HepG2 (cell line): Measurements from ENCODE around the gene ADGRG1. TPM values are rescaled to one million over a fixed set of nuclear protein-coding genes. Genes with fewer than 3 reads are reported as not detected.

Experiments used
- AHDC1 ChIP-seq: sonication (generic); formaldehyde crosslinking; IDR thresholded peaks from 2 replicates; pipeline ENCODE4 v1.5.1; 2020; ENCODE audit warnings: mild to moderate bottlenecking, missing genetic modification reagents, borderline replicate concordance
- AKAP8 ChIP-seq: sonication (generic); formaldehyde crosslinking; IDR thresholded peaks from 2 replicates; pipeline ENCODE4 v1.5.1; 2020; ENCODE audit warnings: mild to moderate bottlenecking, missing genetic modification reagents
- FOXA1 ChIP-seq, 2 experiments: fragments of 450-650 bp in 1 of 2; sonication (generic) in 1 of 2; formaldehyde crosslinking in 1 of 2; IDR thresholded peaks; 2 replicates each; pipeline versions ENCODE4 v1.4.0 to v1.6.1; 2016 to 2020; ENCODE audit warnings: missing genetic modification reagents in 1 of 2
- HHEX ChIP-seq: IDR thresholded peaks from 2 replicates; pipeline ENCODE4 v1.6.1; 2016; ENCODE audit warnings: control low read depth
- MED13 ChIP-seq: sonication (generic); formaldehyde crosslinking; IDR thresholded peaks from 2 replicates; pipeline ENCODE4 v1.5.0; 2020; ENCODE audit warnings: missing genetic modification reagents
- NR2F6 ChIP-seq, 2 experiments: IDR thresholded peaks; 2 replicates each; pipeline ENCODE4 v1.6.1; 2016; ENCODE audit warnings: antibody characterized with exemption in 1 of 2, mild to moderate bottlenecking in 1 of 2
- NRL ChIP-seq: sonication (generic); formaldehyde crosslinking; IDR thresholded peaks from 2 replicates; pipeline ENCODE4 v1.5.0; 2020; ENCODE audit warnings: missing genetic modification reagents, mild to moderate bottlenecking, moderate library complexity, borderline replicate concordance
- REL ChIP-seq: sonication (generic); formaldehyde crosslinking; conservative IDR thresholded peaks from 2 replicates; pipeline ENCODE4 v1.8.0; 2022; ENCODE audit warnings: mild to moderate bottlenecking, missing genetic modification reagents, moderate library complexity
- RORA ChIP-seq: sonication (generic); formaldehyde crosslinking; IDR thresholded peaks from 2 replicates; pipeline ENCODE4 v1.5.0; 2020; ENCODE audit warnings: mild to moderate bottlenecking, missing genetic modification reagents, moderate library complexity
- RXRB ChIP-seq: IDR thresholded peaks from 2 replicates; pipeline ENCODE4 v1.6.1; 2016; ENCODE audit warnings: borderline replicate concordance, missing genetic modification reagents, missing compliant biosample characterization
- SAP130 ChIP-seq: IDR thresholded peaks from 2 replicates; pipeline ENCODE4 v1.6.1; 2016; ENCODE audit warnings: low read depth
- SMC3 ChIP-seq: IDR thresholded peaks from 2 replicates; pipeline ENCODE4 v1.6.1; 2011; ENCODE audit warnings: low read length, improper control_type of control experiment
- TBX2 ChIP-seq: sonication (generic); formaldehyde crosslinking; IDR thresholded peaks from 2 replicates; pipeline ENCODE4 v1.5.0; 2020; ENCODE audit warnings: missing genetic modification reagents, mild to moderate bottlenecking, borderline replicate concordance
- XRCC5 ChIP-seq: fragments of 200-400 bp; formaldehyde crosslinking; optimal IDR thresholded peaks from 2 replicates; pipeline ENCODE3; 2017; ENCODE audit warnings: mild to moderate bottlenecking, low read length
- ZBTB49 ChIP-seq: sonication (generic); formaldehyde crosslinking; IDR thresholded peaks from 2 replicates; pipeline ENCODE4 v1.4.0; 2020; ENCODE audit warnings: missing genetic modification reagents, borderline replicate concordance
- ZFP36L2 ChIP-seq: sonication (generic); formaldehyde crosslinking; IDR thresholded peaks from 2 replicates; pipeline ENCODE4 v1.4.0; 2020; ENCODE audit warnings: missing genetic modification reagents
- ZNF292 ChIP-seq: sonication (generic); formaldehyde crosslinking; IDR thresholded peaks from 2 replicates; pipeline ENCODE4 v1.8.1; 2022; ENCODE audit warnings: mild to moderate bottlenecking, low read depth, missing genetic modification reagents, borderline replicate concordance
- ZNF383 ChIP-seq: sonication (generic); formaldehyde crosslinking; IDR thresholded peaks from 2 replicates; pipeline ENCODE4 v1.4.0; 2020; ENCODE audit warnings: missing genetic modification reagents, mild to moderate bottlenecking, borderline replicate concordance
- ZNF768 ChIP-seq: sonication (generic); formaldehyde crosslinking; IDR thresholded peaks from 2 replicates; pipeline ENCODE4 v1.4.0; 2020; ENCODE audit warnings: missing genetic modification reagents
- ZNF773 ChIP-seq: sonication (generic); formaldehyde crosslinking; IDR thresholded peaks from 2 replicates; pipeline ENCODE4 v1.4.0; 2020; ENCODE audit warnings: missing genetic modification reagents, borderline replicate concordance
- ZSCAN5A ChIP-seq: sonication (generic); formaldehyde crosslinking; IDR thresholded peaks from 2 replicates; pipeline ENCODE4 v1.8.0; 2022; ENCODE audit warnings: mild to moderate bottlenecking, missing genetic modification reagents, borderline replicate concordance
- polyA plus RNA-seq, 8 experiments: library from polyadenylated mRNA; depleted of rRNA in 3 of 8; stranded (reverse) in 7 of 8; unstranded in 1 of 8; fragments of >200 nt; fragmentation: Illumina TruSeq in 4 of 8; extraction: Trizol in 4 of 8; gene quantifications; 2 replicates each; pipeline versions ENCODE4 v1.2.1 to v1.2.3, GENCODE V29; 2011 to 2016; ENCODE audit warnings: low read depth in 4 of 8, missing spikeins in 1 of 8, mixed read lengths in 1 of 8; ENCODE audit not compliant: insufficient read depth in 1 of 8
- total RNA-seq, 5 experiments: library from RNA; depleted of rRNA; stranded (reverse); fragments of >200 nt; fragmentation: Illumina TruSeq; extraction: Trizol; gene quantifications; 2 replicates each; pipeline ENCODE4 v1.2.3, GENCODE V29; 2016; ENCODE audit warnings: low read depth in 1 of 5

ADGRG1 gene
- total and polyA plus RNA-seq, 2 of the 13 experiments (the other 11 are each of a cell fraction or from before 2014, with no cell fraction given), result 2.7 to 5.9 TPM

DNA sequence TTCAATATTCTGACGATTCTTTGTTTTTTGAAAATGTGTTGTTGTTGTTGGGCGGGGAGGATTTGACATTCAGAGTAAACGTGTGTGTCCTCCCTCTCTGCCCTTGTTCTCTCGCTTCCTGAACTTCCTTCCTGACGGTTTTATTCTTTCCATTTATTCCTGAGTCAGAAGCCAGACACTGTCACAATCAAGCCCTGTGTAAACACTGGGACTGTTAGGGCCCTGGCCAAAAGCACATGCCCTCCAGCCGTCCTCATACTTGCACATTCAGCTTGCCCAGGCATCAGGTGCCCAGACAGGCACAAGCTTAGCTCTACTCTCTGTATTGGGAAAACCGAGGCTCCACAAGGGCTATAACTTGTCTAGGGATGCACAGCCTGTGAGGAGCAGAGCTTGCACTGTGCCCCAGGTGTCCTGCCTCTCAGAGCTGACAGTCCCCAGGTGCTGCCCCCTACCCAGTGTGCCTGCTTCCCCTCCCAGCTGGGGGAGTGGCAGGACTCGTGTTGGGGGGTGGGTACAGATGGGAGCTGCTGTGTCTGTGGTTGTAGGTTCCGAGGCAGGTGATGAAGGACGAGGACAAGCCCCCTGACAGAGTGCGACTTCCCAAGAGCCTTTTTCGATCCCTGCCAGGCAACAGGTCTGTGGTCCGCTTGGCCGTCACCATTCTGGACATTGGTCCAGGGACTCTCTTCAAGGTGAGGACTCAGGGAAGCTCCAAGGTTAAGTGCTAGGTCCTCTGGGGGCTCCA, 49.4 kb downstream of the ADGRG1 start (continued):
- TF ChIP-seq ZBTB49 (CRISPR knock-in tag) (no peak), AKAP8 (CRISPR knock-in tag) (no peak), ZNF383 (CRISPR knock-in tag) (no peak), XRCC5 (peak; percentile 9), HHEX (CRISPR knock-in tag) (no peak), TBX2 (CRISPR knock-in tag) (no peak), NRL (CRISPR knock-in tag) (0 out of 2 replicates have a peak, but pooled peaks have one; percentile 15), ZNF773 (CRISPR knock-in tag) (no peak), NR2F6 (IDR thresholded peaks at IDR 0.05) (no peak), NR2F6 (CRISPR knock-in tag; IDR thresholded peaks at IDR 0.05) (no peak), ZFP36L2 (CRISPR knock-in tag) (no peak), REL (CRISPR knock-in tag) (no peak), RORA (CRISPR knock-in tag) (no peak), SAP130 (CRISPR knock-in tag) (peak; percentile 47), RXRB (CRISPR knock-in tag) (peak; percentile 36; the same call in 1 of the 2 replicates), ZNF292 (0 out of 2 replicates have a peak, but pooled peaks have one; percentile 20), ZSCAN5A (CRISPR knock-in tag) (no peak), AHDC1 (CRISPR knock-in tag) (no peak), SMC3 (no peak), ZNF768 (CRISPR knock-in tag) (0 out of 2 replicates have a peak, but pooled peaks have one; percentile 48), MED13 (CRISPR knock-in tag) (no peak), FOXA1 (IDR thresholded peaks at IDR 0.05) (no peak), FOXA1 (CRISPR knock-in tag; IDR thresholded peaks at IDR 0.05) (peak; percentile 90)
